ENCODE measurements around the gene FILIP1.

Gene FILIP1

DNA sequence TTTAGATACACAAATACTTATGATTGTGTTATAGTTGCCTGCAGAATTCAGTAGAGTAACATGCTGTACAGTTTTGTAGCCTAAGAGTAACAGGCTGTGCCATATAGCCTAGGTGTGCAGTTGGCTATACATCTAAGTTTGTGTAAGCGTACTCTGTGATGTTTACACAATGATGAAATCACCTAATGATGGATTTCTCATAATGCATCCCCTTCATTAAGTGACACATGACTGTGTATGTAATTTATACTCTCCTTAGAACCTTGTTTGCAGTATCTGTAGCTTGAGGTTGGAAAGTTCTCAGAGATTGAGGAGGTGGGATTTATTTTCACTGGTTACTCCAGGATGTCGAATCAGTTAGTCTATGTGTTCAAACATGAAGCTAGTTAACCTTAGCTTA is 142.0 kb downstream of the FILIP1 start:
- Histone ChIP-seq H3K27me3 (ENCODE audit: low read length) (no peaks in the 10 kb centered on the region), H3K36me3 (ENCODE audit: low read length) (no peaks in the 10 kb centered on the region), H3F3A (ENCODE audit: insufficient read depth) (no peaks in the 10 kb centered on the region), H3K79me2 (ENCODE audit: insufficient read depth, low read length) (no peaks in the 10 kb centered on the region), H3K9ac (ENCODE audit: low read length) (no peak overlapping the region), H4K20me1 (ENCODE audit: low read depth, low read length) (0 out of 2 replicates have a peak, but pooled peaks cover 4% of the 10 kb centered on the region), H3K27ac (ENCODE audit: low read depth, low read length) (no peak overlapping the region), H3K4me2 (ENCODE audit: low read depth, low read length, poor library complexity, severe bottlenecking) (no peak overlapping the region), H3K9me3 (ENCODE audit: insufficient read depth, low read length) (no peaks in the 10 kb centered on the region), H2AFZ (ENCODE audit: low read depth, low read length, severe bottlenecking) (no peak overlapping the region), H3K9me2 (replicated peaks; ENCODE audit: insufficient read depth, low read length) (no peaks in the 10 kb centered on the region), H3K4me3 (ENCODE audit: insufficient read depth, low read length, poor library complexity, severe bottlenecking) (no peak overlapping the region)
- TF ChIP-seq, protein P1, sequence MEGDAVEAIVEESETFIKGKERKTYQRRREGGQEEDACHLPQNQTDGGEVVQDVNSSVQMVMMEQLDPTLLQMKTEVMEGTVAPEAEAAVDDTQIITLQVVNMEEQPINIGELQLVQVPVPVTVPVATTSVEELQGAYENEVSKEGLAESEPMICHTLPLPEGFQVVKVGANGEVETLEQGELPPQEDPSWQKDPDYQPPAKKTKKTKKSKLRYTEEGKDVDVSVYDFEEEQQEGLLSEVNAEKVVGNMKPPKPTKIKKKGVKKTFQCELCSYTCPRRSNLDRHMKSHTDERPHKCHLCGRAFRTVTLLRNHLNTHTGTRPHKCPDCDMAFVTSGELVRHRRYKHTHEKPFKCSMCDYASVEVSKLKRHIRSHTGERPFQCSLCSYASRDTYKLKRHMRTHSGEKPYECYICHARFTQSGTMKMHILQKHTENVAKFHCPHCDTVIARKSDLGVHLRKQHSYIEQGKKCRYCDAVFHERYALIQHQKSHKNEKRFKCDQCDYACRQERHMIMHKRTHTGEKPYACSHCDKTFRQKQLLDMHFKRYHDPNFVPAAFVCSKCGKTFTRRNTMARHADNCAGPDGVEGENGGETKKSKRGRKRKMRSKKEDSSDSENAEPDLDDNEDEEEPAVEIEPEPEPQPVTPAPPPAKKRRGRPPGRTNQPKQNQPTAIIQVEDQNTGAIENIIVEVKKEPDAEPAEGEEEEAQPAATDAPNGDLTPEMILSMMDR (IDR thresholded peaks at IDR 0.05; ENCODE audit: insufficient read depth, low read length, poor library complexity, severe bottlenecking) = no peak
- TF ChIP-seq EZH2phosphoT487 (conservative IDR thresholded peaks at IDR 0.05; ENCODE audit: low read length) = no peak

- Histone ChIP-seq H3K9me3 (ENCODE audit: insufficient read depth, low read length) (no peaks in the 10 kb centered on the region), H3F3A (ENCODE audit: insufficient read depth) (no peaks in the 10 kb centered on the region), H3K9ac (ENCODE audit: low read length) (no peak overlapping the region), H3K36me3 (ENCODE audit: low read length) (no peaks in the 10 kb centered on the region), H3K27me3 (ENCODE audit: low read length) (no peaks in the 10 kb centered on the region), H3K79me2 (ENCODE audit: insufficient read depth, low read length) (no peaks in the 10 kb centered on the region), H3K27ac (ENCODE audit: low read depth, low read length) (no peak overlapping the region), H3K4me3 (ENCODE audit: insufficient read depth, low read length, poor library complexity, severe bottlenecking) (no peak overlapping the region), H4K20me1 (ENCODE audit: low read depth, low read length) (0 out of 2 replicates have a peak, but pooled peaks cover 4% of the 10 kb centered on the region), H2AFZ (ENCODE audit: low read depth, low read length, severe bottlenecking) (no peak overlapping the region), H3K4me2 (ENCODE audit: low read depth, low read length, poor library complexity, severe bottlenecking) (no peak overlapping the region), H3K9me2 (replicated peaks; ENCODE audit: insufficient read depth, low read length) (no peaks in the 10 kb centered on the region)
- TF ChIP-seq, protein P1 (IDR thresholded peaks at IDR 0.05; ENCODE audit: insufficient read depth, low read length, poor library complexity, severe bottlenecking) = no peak
- TF ChIP-seq EZH2phosphoT487 (conservative IDR thresholded peaks at IDR 0.05; ENCODE audit: low read length) = no peak
Measured at GRCh38 chr6:75350808-75351207, 142.8 kb downstream of the FILIP1 start.

DNA sequence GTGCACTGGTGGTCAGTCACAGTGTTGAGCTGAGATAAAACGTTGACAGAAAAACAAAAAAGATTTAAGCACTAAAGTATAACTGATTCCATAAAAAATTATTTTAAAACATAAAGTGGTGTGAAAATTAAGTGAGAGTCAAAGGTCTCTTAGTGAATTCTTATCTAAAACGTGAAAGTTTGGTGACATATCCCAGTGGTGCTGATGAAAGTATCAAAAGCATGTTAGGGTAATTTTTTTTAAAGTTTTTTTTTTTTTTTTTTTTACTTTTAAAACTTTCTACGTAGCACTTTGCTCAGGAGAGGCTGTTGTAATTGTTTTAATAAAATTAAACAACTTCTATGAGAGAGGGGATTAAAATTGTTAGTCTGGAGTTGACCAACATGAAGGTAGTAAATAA is 143.4 kb downstream of the FILIP1 start:
- H3K27me3 ChIP-seq (ENCODE audit: low read length) = no peaks in the 10 kb centered on the region
- no peak overlapping the region for H3K9ac ChIP-seq (ENCODE audit: low read length)
- no peak overlapping the region for H2AFZ ChIP-seq (ENCODE audit: low read depth, low read length, severe bottlenecking)
- H3K4me3 ChIP-seq (ENCODE audit: insufficient read depth, low read length, poor library complexity, severe bottlenecking) = no peak overlapping the region
- H3K4me2 ChIP-seq (ENCODE audit: low read depth, low read length, poor library complexity, severe bottlenecking) = no peak overlapping the region
- H3K9me3 ChIP-seq (ENCODE audit: insufficient read depth, low read length) = no peaks in the 10 kb centered on the region
- no peak overlapping the region for H3K27ac ChIP-seq (ENCODE audit: low read depth, low read length)
- H3K79me2 ChIP-seq (ENCODE audit: insufficient read depth, low read length) = no peaks in the 10 kb centered on the region
- H3F3A ChIP-seq (ENCODE audit: insufficient read depth) = no peaks in the 10 kb centered on the region
- no peaks in the 10 kb centered on the region for H3K36me3 ChIP-seq (ENCODE audit: low read length)
- TF ChIP-seq, protein P1 (IDR thresholded peaks at IDR 0.05; ENCODE audit: insufficient read depth, low read length, poor library complexity, severe bottlenecking) = no peak
- TF ChIP-seq EZH2phosphoT487 (conservative IDR thresholded peaks at IDR 0.05; ENCODE audit: low read length) = no peak
- H3K9me2 ChIP-seq (replicated peaks; ENCODE audit: insufficient read depth, low read length) = no peaks in the 10 kb centered on the region
- H4K20me1 ChIP-seq (ENCODE audit: low read depth, low read length) = 0 out of 2 replicates have a peak, but pooled peaks cover 4% of the 10 kb centered on the region

Data from SU-DHL-6 (cell line).